LNCaP clone FGC (cell line): Measurements from ENCODE around the gene RFC3.
"Not testable (repeated sequence)": the region's sequence is repeated elsewhere in the genome, so short reads cannot be mapped to it uniquely, and the experiment has no call there.

Source experiments
- DNase-seq: peaks from one replicate; pipeline ENCODE4 v3.0.0-alpha.2; 2011; ENCODE audit warnings: low read depth
- H3K4me3 ChIP-seq: 2 replicates; pipeline ENCODE4 v1.5.1; 2011; ENCODE audit warnings: mild to moderate bottlenecking, low read depth, low read length, control low read depth
- TF ChIP-seq, protein P1 (sequence below): IDR thresholded peaks from 2 replicates; pipeline ENCODE4 v1.5.1; 2012; ENCODE audit warnings: mild to moderate bottlenecking; ENCODE audit not compliant: control insufficient read depth, insufficient read depth; ENCODE audit errors: extremely low read depth

RFC3 gene

DNA sequence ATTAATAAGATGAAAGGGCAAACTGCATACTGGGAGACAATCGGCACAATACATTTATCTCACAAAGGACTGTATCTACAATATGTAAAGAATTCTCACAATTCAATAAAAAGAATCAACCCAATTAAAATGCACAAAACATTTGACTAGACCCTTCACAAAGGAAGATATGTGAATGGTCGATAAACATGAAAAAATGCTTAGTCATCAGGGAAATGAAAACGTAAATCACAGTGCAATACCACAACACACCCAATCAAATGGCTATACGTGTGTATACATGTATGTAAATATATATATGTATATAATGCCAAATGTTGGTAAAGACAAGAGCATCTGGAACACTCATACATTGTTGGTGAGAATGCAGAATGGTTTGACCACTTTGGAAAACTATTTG is 21.9 kb upstream of the RFC3 start:
- no peak for DNase-seq
- TF ChIP-seq, protein P1, sequence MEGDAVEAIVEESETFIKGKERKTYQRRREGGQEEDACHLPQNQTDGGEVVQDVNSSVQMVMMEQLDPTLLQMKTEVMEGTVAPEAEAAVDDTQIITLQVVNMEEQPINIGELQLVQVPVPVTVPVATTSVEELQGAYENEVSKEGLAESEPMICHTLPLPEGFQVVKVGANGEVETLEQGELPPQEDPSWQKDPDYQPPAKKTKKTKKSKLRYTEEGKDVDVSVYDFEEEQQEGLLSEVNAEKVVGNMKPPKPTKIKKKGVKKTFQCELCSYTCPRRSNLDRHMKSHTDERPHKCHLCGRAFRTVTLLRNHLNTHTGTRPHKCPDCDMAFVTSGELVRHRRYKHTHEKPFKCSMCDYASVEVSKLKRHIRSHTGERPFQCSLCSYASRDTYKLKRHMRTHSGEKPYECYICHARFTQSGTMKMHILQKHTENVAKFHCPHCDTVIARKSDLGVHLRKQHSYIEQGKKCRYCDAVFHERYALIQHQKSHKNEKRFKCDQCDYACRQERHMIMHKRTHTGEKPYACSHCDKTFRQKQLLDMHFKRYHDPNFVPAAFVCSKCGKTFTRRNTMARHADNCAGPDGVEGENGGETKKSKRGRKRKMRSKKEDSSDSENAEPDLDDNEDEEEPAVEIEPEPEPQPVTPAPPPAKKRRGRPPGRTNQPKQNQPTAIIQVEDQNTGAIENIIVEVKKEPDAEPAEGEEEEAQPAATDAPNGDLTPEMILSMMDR = no peak
- H3K4me3 ChIP-seq = no peak overlapping the region

GRCh38 chr13:33797622-33798021 is 20.3 kb upstream of the RFC3 start:
- DNase-seq = peak; percentile 47
- 0 out of 2 replicates have a peak overlapping the region, but pooled peaks have one; percentile 17 for H3K4me3 ChIP-seq
- TF ChIP-seq, protein P1 = no peak

- no peak overlapping the region for H3K4me3 ChIP-seq
- DNase-seq = no peak
Observed at GRCh38 chr13:33798023-33798422, 19.9 kb upstream of the RFC3 start.

GRCh38 chr13:33799950-33800592 is 17.9 kb upstream of the RFC3 start:
- no peak overlapping the region for H3K4me3 ChIP-seq
- no peak for DNase-seq
- TF ChIP-seq, protein P1 = peak; percentile 38

More at GRCh38 chr13:33798023-33798422, 19.9 kb upstream of the RFC3 start:
- TF ChIP-seq, protein P1 = no peak

GRCh38 chr13:33800646-33801186 is 17.2 kb upstream of the RFC3 start:
- DNase-seq = no peak
- TF ChIP-seq, protein P1 = no peak
- no peak overlapping the region for H3K4me3 ChIP-seq

- TF ChIP-seq, protein P1 = no peak
- H3K4me3 ChIP-seq = no peak overlapping the region
- DNase-seq = no peak
Observed at GRCh38 chr13:33806470-33807248, 11.3 kb upstream of the RFC3 start.

DNA sequence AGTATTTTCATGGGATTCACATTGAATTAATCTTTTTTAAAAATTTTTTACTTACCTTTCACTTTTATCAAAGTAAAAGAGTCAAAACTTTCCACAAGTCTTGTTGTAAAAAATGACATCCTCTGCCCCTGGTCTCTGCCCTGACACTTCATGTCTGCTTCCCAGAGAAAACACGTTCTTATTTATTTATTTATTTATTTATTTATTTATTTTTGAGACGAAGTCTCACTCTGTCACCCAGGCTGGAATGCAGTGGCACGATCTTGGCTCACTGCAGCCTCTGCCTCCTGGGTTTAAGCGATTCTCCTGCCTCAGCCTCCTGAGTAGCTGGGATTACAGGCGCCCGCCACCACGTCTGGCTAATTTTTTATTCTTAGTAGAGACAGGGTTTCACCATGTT is 5.1 kb upstream of the RFC3 start:
- not testable (repeated sequence) for DNase-seq, H3K4me3 ChIP-seq
